Muscle layer of duodenum (tissue), 2 donors: ENCODE measurements around the gene DOK7.

ENCODE experiments used
- H3K27ac ChIP-seq: one replicate; pipeline ENCODE4 v1.7.0; 2013; ENCODE audit warnings: mild to moderate bottlenecking, low read length
- H3K27me3 ChIP-seq: one replicate; pipeline ENCODE4 v1.7.0; 2013; ENCODE audit warnings: low read depth, mild to moderate bottlenecking, control low read depth, low read length
- H3K36me3 ChIP-seq, 2 donors: one replicate each; pipeline ENCODE4 v1.7.0; 2013; ENCODE audit warnings: low read length in 2 of 2, control low read depth in 1 of 2, mild to moderate bottlenecking in 1 of 2; ENCODE audit not compliant: insufficient read depth in 2 of 2, control insufficient read depth in 1 of 2
- H3K4me1 ChIP-seq, 2 donors: one replicate each; pipeline ENCODE4 v1.7.0; 2013; ENCODE audit warnings: low read length in 2 of 2, mild to moderate bottlenecking in 2 of 2, control low read depth in 1 of 2, moderate library complexity in 1 of 2; ENCODE audit not compliant: insufficient read depth in 2 of 2, control insufficient read depth in 1 of 2
- H3K4me3 ChIP-seq, 2 donors: one replicate each; pipeline ENCODE4 v1.7.0; 2013; ENCODE audit warnings: low read length in 2 of 2, low read depth in 1 of 2, mild to moderate bottlenecking in 1 of 2
- H3K9me3 ChIP-seq, 2 donors: one replicate each; pipeline ENCODE4 v1.7.0; 2013; ENCODE audit warnings: low read length in 2 of 2, control low read depth in 1 of 2, mild to moderate bottlenecking in 1 of 2; ENCODE audit not compliant: control insufficient read depth in 1 of 2
- donor health status: healthy.

Gene DOK7

GRCh38 chr4:3466691-3467600 is 3.8 kb downstream of the DOK7 start:
- Histone ChIP-seq H3K27ac (no peak overlapping the region), H3K9me3 (no peaks in the 10 kb centered on the region), H3K36me3 (no peaks in the 10 kb centered on the region), H3K4me1 (peaks cover 0 to under 1% of the 10 kb centered on the region in 2 donors), H3K27me3 (no peaks in the 10 kb centered on the region), H3K4me3 (no peak overlapping the region)

- H3K9me3 ChIP-seq = no peaks in the 10 kb centered on the region
- H3K36me3 ChIP-seq = no peaks in the 10 kb centered on the region
- no peak overlapping the region for H3K4me3 ChIP-seq
- H3K27ac ChIP-seq = no peak overlapping the region
- no peaks in the 10 kb centered on the region for H3K27me3 ChIP-seq
- no peaks in the 10 kb centered on the region for H3K4me1 ChIP-seq
Measured at GRCh38 chr4:3467601-3468031, 4.5 kb downstream of the DOK7 start.

DNA sequence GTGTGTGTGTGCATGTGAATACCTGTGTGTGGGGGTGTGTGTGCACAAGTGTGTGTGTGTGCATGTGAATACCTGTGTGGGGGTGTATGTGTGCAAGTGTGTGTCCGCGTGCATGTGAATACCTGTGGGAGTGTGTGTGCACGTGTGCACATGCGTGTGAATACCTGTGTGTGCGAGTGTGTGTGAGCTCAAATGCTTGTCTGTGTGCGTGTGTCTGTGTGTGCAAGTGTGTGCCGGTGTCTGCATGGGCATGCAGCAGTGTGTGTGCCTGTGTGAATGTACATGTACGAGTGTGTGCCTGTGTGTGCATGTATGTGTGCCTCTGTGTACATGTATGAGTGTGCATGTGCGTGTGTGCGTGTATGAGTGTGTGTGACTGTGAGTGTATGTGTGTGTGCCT is 5.0 kb downstream of the DOK7 start:
- no peak overlapping the region for H3K27ac ChIP-seq
- H3K9me3 ChIP-seq = no peaks in the 10 kb centered on the region
- no peaks in the 10 kb centered on the region for H3K27me3 ChIP-seq
- no peak overlapping the region for H3K4me3 ChIP-seq
- H3K4me1 ChIP-seq = no peaks in the 10 kb centered on the region
- no peaks in the 10 kb centered on the region for H3K36me3 ChIP-seq

DNA sequence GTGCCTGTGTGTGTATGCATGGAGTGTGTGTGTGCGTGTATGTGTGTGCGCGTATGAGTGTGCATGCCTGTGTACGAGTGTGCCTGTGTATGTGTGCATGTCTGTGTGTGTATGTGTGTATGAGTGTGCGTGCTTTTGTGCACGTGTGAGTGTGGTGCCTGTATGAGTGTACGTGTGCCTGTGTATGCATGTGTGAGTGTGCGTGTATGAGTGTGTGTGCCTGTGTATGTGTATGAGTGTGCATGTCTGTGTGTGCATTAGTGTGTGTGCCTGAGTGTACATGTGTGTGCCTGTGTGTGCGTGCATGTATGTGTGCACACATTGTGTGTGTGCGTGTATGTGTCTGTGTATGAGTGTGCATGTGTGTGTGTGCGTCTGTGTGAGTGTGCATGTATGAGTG is 5.7 kb downstream of the DOK7 start:
- Histone ChIP-seq H3K36me3 (no peaks in the 10 kb centered on the region), H3K27ac (no peak overlapping the region), H3K9me3 (no peaks in the 10 kb centered on the region), H3K4me1 (no peaks in the 10 kb centered on the region), H3K4me3 (no peak overlapping the region), H3K27me3 (no peaks in the 10 kb centered on the region)

GRCh38 chr4:3469386-3470243 is 6.5 kb downstream of the DOK7 start:
- H3K4me1 ChIP-seq = no peaks in the 10 kb centered on the region
- no peak overlapping the region for H3K4me3 ChIP-seq
- no peaks in the 10 kb centered on the region for H3K9me3 ChIP-seq
- no peak overlapping the region for H3K27ac ChIP-seq
- no peaks in the 10 kb centered on the region for H3K27me3 ChIP-seq
- H3K36me3 ChIP-seq = no peaks in the 10 kb centered on the region

DNA sequence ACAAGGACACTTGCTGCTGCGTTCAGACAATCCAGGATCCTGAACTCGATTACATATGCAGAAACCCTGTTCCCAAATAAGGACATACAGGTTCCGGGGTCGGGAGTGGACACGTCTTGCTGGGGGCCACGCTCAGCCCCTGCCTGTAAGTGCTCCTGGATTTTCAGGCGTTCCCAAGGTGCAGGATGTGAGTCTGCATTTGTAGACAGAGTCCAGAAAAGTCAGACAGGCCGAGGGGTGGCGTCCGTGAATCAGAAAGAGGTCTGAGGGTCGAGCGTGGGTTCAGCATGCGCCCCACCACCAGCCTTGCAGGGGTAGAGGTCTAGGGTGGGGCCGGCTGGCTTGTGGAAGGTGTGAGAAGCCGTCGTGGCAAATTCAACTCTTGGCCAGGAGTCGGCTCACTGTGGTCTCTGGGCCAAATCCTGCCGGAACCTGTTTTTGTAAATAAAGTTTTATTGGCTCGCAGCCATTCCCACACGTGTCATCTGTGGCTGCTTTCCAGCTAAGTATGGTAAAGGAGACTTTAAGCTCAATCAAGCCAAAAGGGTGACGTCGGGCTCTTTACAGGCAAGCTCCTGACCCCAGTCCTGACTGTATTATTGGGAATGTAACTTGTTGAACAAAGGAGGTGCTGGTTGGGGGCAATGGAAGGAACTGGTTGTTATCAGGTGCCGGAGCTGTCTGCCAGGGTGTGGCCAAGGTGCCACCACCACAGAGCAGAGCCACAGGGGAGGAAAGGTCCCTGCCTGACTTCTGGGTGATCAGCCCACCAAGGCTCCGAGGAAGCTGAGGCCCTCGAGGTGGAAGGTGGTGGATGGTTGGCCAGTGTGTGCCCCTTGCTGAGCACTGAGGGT is 7.4 kb downstream of the DOK7 start:
- no peaks in the 10 kb centered on the region for H3K27me3 ChIP-seq
- H3K4me1 ChIP-seq = no peaks in the 10 kb centered on the region
- H3K4me3 ChIP-seq = no peak overlapping the region
- no peaks in the 10 kb centered on the region for H3K9me3 ChIP-seq
- H3K36me3 ChIP-seq = no peaks in the 10 kb centered on the region
- H3K27ac ChIP-seq = no peak overlapping the region

DNA sequence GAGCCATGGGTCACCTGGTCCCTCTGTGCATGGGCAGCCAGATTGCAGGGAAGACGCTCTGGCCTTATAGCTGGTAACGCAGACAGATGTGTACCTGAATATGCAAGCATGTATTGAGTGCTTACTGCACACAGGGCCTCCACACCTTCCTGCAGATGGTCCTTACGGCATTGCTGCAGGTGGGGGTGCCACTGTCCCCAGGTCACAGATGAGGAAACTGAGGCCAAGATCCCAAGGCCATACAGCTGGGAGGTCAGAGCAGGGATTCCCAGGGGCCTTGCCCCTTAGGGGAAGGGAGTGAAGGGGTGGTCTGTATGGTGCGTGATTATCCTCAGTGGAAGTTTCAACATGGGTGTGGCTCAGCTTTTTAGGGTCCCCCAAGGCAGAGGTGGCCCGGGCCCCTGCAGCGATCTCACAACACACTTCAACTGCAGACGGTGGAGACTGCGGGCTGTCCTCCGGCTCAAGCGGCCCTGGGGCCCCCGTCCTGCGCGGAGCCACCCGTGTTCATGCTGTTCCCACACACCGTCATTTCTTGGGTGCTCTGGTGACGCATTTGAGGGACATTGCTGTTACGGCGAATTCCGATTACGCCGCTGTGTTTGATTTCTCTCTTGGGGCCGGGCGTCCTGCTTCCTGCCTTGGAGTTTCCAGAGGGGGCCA is 8.1 kb downstream of the DOK7 start:
- no peaks in the 10 kb centered on the region for H3K4me1 ChIP-seq
- H3K9me3 ChIP-seq = no peaks in the 10 kb centered on the region
- H3K4me3 ChIP-seq = no peak overlapping the region
- H3K36me3 ChIP-seq = no peaks in the 10 kb centered on the region
- no peak overlapping the region for H3K27ac ChIP-seq
- H3K27me3 ChIP-seq = no peaks in the 10 kb centered on the region

DNA sequence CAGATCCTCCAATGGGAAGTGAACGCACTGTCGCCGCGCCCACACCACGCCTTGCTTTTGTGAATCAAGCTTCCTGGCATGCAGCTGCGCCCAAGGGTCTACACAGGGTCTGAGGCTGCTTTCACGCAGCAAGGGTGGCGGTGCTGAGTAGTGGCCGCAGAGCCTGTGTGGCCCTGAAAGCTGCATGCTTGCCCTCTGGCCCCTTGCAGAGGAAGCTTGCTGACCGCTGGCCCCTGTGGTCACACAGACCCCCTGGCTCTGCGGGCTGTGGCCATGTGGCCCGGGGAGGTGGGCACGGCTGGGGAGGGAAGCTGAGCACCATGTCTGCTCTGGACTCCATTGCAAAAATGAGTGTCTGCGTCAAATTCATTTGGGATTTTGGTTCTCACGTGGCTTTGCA is 8.8 kb downstream of the DOK7 start:
- H3K9me3 ChIP-seq = no peaks in the 10 kb centered on the region
- no peaks in the 10 kb centered on the region for H3K4me1 ChIP-seq
- no peak overlapping the region for H3K27ac ChIP-seq
- H3K36me3 ChIP-seq = no peaks in the 10 kb centered on the region
- H3K4me3 ChIP-seq = no peak overlapping the region
- H3K27me3 ChIP-seq = no peaks in the 10 kb centered on the region

DNA sequence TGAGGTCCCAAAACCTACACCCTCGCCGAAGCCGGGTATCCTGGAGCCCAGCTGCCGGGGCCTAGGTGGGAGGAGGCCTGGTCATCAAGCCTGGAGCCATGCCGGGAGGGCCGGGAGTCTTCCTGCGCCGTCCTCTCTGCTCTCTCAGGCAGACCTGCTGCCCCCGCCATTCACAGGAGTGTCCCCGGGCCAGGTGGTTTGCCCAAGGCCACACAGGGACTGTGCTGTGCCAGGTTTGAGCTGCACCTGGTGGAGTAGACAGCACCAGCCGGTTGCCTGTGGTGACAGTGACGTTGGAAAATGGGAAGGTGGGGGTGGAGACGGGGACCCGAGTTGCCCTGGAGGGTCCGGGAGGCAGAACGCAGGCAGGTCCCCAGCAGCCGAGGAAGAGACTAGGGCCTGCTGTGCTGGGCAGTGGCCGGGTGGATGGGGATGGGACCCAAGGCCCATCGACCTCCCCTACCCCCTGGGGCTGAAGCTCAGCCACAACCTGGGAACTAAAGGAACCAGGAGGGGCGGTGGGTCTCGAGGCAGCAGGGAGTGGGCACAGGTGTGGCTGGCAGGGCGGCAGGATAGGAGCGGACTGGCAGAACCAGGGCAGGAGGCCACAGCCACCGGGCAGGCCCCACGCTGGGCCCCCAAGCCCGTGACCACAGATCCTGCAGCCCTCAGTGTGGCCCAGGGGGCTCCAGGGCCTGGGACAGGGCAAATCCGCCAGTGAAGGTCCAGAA is 9.5 kb downstream of the DOK7 start:
- Histone ChIP-seq H3K9me3 (no peaks in the 10 kb centered on the region), H3K4me3 (no peak overlapping the region), H3K27me3 (no peaks in the 10 kb centered on the region), H3K4me1 (no peaks in the 10 kb centered on the region), H3K27ac (no peak overlapping the region), H3K36me3 (no peaks in the 10 kb centered on the region)

DNA sequence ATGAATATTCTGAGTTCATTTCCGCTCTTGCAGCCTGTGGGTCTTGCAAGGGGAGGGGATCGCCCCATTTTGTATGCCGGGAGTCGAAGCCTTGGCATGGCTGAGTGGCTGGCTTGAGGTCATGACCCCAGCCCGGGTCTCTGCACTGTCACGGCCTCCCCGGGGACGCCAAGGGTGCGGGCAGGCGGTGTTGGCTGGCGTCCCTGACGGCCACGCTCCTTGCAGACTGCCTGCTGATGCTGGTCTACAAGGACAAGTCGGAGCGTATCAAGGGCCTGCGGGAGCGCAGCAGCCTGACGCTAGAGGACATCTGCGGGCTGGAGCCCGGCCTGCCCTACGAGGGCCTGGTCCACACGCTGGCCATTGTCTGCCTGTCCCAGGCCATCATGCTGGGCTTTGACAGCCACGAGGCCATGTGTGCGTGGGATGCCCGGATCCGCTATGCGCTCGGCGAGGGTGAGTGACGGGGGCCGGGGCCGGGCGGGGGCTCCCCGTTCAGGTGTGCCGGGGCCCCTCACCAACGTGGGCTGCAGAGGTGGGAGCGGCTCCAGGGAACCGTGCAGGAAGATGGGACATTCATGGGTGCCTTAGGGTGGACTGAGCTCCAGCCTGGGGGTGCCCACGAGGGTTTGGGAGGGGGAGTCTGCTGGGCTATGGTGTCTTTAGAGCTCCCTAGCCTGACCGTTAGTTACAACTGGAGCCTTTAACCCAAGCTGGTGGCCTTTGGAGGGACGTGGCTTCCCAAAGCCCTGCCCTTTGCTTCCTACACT is 10.3 kb downstream of the DOK7 start:
- Histone ChIP-seq H3K36me3 (no peaks in the 10 kb centered on the region), H3K9me3 (no peaks in the 10 kb centered on the region), H3K4me1 (no peaks in the 10 kb centered on the region), H3K27ac (no peak overlapping the region), H3K27me3 (no peaks in the 10 kb centered on the region), H3K4me3 (no peak overlapping the region)
